Measurements from ENCODE around the gene PTPRD. TPM values are rescaled to one million over a fixed set of nuclear protein-coding genes. Genes with fewer than 3 reads are reported as not detected.

PTPRD gene
- total RNA-seq, 1 experiment from 2014 or later, result 4.5 TPM

GRCh38 chr9:9612755-9613154 lies 1000.0 kb downstream of the PTPRD start:
- no peak for DNase-seq (ENCODE audit: low read depth)

- DNase-seq (ENCODE audit: low read depth), result no peak
These were observed 1000.5 kb downstream of the PTPRD start for GRCh38 chr9:9612270-9612669.

- DNase-seq (ENCODE audit: low read depth), result no peak
These were observed 1007.1 kb downstream of the PTPRD start for GRCh38 chr9:9605681-9606080.

- DNase-seq (ENCODE audit: low read depth), result no peak
These were observed 1009.5 kb downstream of the PTPRD start for GRCh38 chr9:9603345-9603744.

- DNase-seq (ENCODE audit: low read depth), result no peak
These were observed 1014.1 kb downstream of the PTPRD start for GRCh38 chr9:9598723-9599122.

- no peak for DNase-seq (ENCODE audit: low read depth)
These were observed 1020.7 kb downstream of the PTPRD start for GRCh38 chr9:9592104-9592503.

GRCh38 chr9:9585920-9586319 lies 1026.9 kb downstream of the PTPRD start:
- no peak for DNase-seq (ENCODE audit: low read depth)

GRCh38 chr9:9574080-9574479 lies 1038.7 kb downstream of the PTPRD start:
- DNase-seq (ENCODE audit: low read depth), result no peak

- DNase-seq (ENCODE audit: low read depth), result no peak
These were observed 1047.1 kb downstream of the PTPRD start for GRCh38 chr9:9565700-9566099.

GRCh38 chr9:9563817-9564216 lies 1049.0 kb downstream of the PTPRD start:
- DNase-seq (ENCODE audit: low read depth), result no peak

- no peak for DNase-seq (ENCODE audit: low read depth)
These were observed 1052.3 kb downstream of the PTPRD start for GRCh38 chr9:9560382-9561035.

GRCh38 chr9:9558907-9559306 lies 1053.9 kb downstream of the PTPRD start:
- DNase-seq (ENCODE audit: low read depth), result no peak

- no peak for DNase-seq (ENCODE audit: low read depth)
These were observed 1054.9 kb downstream of the PTPRD start for GRCh38 chr9:9557804-9558334.

GRCh38 chr9:9556865-9557803 lies 1055.7 kb downstream of the PTPRD start:
- DNase-seq (ENCODE audit: low read depth), result no peak

- no peak for DNase-seq (ENCODE audit: low read depth)
These were observed 1060.1 kb downstream of the PTPRD start for GRCh38 chr9:9552665-9553064.

GRCh38 chr9:9538766-9539165 lies 1074.0 kb downstream of the PTPRD start:
- no peak for DNase-seq (ENCODE audit: low read depth)

GRCh38 chr9:9538356-9538755 lies 1074.4 kb downstream of the PTPRD start:
- no peak for DNase-seq (ENCODE audit: low read depth)

- no peak for DNase-seq (ENCODE audit: low read depth)
These were observed 1076.3 kb downstream of the PTPRD start for GRCh38 chr9:9536523-9536922.

GRCh38 chr9:9523476-9524139 lies 1089.2 kb downstream of the PTPRD start:
- DNase-seq (ENCODE audit: low read depth), result no peak

GRCh38 chr9:9522406-9522805 lies 1090.4 kb downstream of the PTPRD start:
- DNase-seq (ENCODE audit: low read depth), result no peak

GRCh38 chr9:9521033-9521779 lies 1091.6 kb downstream of the PTPRD start:
- DNase-seq (ENCODE audit: low read depth), result no peak

GRCh38 chr9:9504869-9505268 lies 1107.9 kb downstream of the PTPRD start:
- DNase-seq (ENCODE audit: low read depth), result no peak
